ENCODE data around the gene HS3ST5. TPM values are rescaled to one million over a fixed set of nuclear protein-coding genes. Genes with fewer than 3 reads are reported as not detected.
"Not testable (repeated sequence)": the region's sequence is repeated elsewhere in the genome, so short reads cannot be mapped to it uniquely, and the experiment has no call there.

The HS3ST5 gene
- total RNA-seq, 2 experiments from 2014 or later = not detected

DNA sequence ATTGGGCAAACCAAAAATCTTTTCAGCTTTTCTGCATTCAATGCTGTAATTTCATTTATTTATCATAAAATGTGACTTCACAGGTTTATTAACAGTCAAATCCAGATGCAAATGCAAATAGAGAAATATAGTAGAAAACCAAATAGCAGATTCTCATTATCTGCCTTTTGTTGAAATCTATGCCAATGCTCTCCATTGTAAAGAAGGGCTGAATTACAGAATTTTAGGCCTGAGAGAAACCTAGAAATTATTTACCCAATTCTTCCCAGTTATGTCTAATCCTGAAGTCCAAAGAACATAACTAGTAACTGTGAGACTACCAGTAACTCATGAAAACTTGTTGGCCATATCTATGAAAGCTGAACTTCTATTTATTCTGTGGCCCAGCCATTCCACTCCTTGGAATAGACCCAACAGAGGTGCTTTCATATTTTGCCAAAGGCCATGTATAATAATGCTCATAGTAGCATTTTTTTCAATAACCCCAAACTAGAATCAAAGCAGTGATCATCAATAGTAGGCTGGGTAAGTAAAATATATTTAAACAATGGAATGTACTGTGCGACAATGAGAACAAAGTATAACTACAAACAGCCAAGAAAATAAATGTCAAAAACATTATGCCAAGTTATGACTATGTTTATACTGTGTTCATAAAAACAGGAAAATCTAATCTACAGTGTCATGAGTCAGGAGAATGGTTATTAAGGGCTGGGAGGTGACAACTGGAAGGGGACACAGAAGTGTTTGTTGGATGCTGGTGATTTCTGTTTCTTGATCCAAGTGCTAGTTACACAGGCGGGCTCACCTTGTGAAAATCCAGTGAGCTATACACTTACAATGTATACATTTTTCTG is 183.8 kb downstream of the HS3ST5 start:
- CTCF ChIA-PET = no interaction called here
- POLR2A ChIA-PET = no interaction called here

DNA sequence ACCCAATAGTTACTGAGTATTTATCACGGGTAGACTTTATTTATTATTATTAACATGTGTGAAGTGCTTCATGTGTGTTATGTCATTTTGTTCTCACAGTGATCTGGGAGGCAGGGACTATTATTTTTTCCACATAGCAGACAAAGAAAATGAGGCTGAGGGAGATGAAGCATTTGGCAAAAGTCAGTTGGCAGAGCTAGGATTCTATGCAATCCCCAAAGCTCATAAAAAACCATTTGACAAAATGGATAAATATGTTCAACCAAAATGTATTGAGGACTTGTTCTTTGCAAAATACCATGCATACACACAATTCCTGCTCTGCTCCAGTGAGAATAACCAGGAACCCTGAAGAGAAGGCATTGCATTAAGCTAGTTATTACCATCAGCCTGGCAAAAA is 184.4 kb downstream of the HS3ST5 start:
- POLR2A ChIA-PET = no interaction called here
- CTCF ChIA-PET = no interaction called here

DNA sequence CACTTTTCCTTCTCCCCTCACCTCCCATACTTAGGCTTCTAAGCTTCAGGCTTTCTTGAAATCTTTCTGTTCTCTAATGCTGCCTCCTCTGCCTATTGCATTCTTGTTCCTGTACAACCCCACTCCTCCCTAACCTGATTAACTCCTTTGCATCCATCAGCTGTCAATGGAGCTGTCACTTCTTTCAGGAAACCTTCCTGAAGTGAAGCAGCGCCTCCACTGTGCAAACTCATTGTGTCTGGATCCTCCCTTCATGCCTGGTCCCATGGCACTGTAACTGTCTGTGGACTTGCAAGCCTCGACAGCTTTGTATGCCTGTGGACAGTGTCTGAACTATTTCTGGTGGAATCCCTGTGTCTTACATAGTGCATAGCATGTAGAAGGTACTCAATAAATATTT is 185.0 kb downstream of the HS3ST5 start:
- CTCF ChIA-PET = no interaction called here
- POLR2A ChIA-PET = no interaction called here

DNA sequence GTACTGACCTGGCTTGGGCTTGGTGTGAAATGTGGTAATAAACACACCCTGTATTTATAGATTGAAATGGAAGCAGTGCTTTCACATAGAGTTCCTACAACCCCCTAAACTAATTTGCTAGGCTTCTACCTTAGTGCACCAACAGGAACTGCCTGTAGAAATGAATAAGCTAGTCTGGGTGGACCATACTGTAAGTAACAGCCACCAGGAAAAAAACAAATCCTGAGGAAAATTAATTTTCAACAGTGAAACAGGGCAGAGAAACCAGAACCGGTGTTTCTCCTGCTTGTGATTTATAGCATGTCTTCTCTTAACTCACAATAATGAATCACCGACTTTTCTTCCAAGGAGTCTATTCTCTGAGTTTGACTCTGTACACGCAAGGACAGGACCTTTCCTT is 187.1 kb downstream of the HS3ST5 start:
- ChIA-PET POLR2A (no interaction called here), CTCF (no interaction called here)

DNA sequence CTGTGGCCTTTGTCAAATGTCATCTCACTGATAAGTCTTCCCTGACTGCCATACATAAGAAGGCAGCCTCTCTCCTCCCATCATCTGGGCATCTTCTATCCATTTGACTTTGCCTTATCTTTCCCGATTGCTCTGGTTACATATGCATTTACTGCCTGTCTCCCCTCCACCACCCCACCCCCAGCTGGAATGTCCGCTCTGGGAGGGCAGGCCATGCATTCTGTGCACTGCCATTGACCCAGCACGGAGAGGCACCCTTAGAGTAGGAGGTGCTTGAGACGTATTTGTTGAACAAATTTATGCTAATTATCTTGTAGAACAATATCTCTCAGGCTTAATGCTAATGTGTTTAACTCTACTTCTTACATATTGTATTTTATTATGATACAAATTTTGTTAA is 188.0 kb downstream of the HS3ST5 start:
- POLR2A ChIA-PET = no interaction called here

DNA sequence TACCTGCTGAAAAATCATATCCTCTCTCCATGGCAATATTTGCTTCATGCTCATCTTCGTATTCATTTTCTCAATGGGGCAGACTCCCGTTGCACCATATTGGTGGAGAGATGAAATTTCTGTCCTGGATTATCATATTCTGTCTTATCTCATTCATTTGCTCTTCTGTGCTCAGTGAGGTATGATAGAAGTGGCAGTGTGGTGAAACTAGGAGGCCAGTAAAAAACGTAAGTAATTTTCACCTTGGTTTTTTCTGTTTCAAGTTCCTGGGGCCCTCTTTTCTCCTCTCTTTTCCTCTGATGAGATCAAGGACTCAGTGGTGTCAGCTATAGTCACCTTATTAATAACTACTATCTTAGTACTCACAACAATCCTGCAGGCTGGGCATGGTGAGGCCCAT is 189.4 kb downstream of the HS3ST5 start:
- CTCF ChIA-PET = no interaction called here

More for the DNA sequence above, 188.0 kb downstream of the HS3ST5 start:
- CTCF ChIA-PET = no interaction called here

DNA sequence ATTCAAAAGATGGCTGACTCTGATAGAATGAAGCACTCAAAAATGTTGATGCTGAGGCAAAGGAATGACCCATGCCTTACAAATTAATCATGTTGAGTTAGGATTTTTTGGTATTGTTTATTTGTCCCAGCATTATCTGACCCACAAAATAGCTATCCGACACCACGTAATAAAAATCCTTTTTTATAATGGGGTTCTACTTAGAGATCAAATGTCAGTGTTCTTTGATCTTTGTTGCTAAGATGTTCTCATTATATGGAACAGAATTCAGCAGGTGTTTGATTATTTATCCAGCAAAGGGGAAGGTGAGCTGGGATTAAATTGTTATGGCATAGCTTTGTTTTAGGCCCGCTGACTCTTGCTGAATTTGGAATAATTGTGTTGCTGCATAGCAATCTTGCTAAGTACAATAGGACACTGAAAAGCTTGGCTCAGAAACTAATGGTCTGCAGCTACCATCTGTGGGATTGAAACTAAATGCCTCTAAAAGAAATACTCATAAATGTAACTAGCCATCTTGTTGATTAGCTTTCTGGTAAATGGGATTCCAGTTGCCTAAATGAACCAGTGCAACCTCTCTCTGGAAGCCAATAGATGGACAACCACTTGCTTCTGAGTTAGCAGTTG is 191.6 kb downstream of the HS3ST5 start:
- ChIA-PET CTCF (interaction anchor here (0.6 kb wide), 1 partner anchor 32 kb away, joined by 3 read pairs; no protein-coding TSS in a partner anchor), POLR2A (no interaction called here)

More for the DNA sequence above, 189.4 kb downstream of the HS3ST5 start:
- POLR2A ChIA-PET = no interaction called here

DNA sequence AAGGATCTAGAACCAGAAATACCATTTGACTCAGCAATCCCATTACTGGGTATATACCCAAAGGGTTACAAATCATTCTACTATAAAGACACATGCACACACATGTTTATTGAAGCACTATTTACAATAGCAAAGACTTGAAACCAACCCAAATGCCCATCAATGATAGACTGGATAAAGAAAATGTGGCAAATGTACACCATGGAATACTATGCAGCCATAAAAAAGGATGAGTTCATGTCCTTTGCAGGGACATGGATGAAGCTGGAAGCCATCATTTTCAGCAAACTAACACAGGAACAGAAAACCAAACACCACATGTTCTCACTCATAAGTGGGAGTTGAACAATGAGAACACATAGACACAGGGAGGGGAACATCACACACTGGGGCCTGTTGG is 193.6 kb downstream of the HS3ST5 start:
- POLR2A ChIA-PET, CTCF ChIA-PET: not testable (repeated sequence)

DNA sequence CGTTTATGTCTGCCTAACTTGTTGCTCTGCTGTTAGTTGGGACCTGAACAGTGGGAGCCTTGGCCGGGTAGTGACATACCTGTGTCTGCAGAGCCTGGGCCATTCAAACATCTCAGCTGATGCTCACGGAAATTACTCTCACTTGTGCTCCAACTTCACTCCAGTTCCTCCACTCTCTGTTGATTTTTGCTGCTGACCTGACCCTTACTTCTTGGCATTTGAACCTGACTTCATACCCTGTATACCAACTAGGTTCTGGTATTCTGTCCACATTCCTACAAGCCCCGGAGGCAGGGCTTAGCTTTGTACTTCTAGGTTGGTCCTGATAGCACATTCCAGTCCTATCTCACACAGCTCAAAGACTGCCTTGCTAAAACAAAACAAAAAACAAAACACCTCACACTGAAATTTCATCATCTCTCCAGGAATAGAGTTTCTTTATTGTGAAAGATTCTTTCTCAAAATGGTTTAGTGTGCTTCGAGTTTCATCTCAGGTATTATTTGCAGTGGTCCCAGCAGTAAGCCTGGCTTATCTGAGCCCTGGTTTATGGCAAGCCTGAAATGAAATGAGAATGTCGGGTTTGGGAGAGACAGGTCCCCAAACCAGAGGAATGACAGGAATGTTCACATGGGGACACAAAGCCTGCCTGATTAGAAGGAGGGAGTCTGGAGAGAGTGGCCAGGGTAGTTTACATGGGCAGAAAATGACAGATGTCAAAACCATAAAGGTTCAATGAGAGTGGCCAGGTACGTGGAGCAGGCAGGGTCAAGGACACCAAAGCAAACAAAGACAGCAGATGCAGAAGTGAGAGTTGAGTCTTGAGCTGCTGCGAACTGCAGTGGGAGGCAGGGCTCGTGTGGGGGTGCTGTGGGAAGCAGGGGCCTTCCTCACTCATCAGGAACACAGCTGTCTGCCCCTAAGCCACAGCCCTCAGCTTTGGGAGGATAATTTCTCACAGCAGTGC is 197.7 kb downstream of the HS3ST5 start:
- ChIA-PET POLR2A (no interaction called here), CTCF (no interaction called here)

DNA sequence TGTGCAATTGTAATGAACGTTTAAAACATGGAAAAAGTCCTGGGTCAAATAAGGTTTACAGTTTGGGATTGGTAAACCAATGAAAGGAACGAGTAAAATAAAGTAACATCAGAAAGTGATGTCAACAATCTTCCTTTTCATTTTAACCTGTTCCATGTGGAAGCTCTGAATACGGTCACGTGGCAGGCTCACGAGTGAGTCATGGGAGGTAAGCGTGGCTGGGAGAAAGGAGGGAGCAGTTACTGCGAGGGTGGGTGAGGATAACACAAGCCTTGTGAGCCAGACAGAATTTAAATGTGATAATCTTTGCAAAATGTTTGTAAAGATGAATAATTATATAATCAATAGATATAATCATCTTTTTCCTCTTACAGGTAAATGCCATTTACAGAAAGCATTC is 200.6 kb downstream of the HS3ST5 start:
- POLR2A ChIA-PET = no interaction called here
- CTCF ChIA-PET = no interaction called here

DNA sequence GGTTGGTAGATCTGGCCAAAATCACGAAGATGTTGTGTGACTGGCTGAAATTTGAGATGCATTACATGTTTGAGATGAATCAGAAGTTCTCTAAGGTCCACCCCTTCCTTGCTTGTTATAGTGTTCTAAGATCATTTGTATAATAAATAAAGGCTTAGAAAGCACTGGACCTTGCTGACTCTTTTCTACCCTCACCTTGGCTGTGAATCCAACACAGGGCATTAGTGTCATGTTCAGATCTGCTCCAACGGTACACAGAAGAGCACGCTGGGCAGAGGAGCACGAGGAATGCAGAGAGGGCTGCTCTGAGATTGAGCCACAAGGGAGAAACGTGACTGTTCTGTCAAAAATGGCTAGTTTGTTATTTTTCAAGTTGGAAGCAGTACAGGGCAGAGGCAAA is 202.4 kb downstream of the HS3ST5 start:
- CTCF ChIA-PET = no interaction called here
- POLR2A ChIA-PET = no interaction called here

DNA sequence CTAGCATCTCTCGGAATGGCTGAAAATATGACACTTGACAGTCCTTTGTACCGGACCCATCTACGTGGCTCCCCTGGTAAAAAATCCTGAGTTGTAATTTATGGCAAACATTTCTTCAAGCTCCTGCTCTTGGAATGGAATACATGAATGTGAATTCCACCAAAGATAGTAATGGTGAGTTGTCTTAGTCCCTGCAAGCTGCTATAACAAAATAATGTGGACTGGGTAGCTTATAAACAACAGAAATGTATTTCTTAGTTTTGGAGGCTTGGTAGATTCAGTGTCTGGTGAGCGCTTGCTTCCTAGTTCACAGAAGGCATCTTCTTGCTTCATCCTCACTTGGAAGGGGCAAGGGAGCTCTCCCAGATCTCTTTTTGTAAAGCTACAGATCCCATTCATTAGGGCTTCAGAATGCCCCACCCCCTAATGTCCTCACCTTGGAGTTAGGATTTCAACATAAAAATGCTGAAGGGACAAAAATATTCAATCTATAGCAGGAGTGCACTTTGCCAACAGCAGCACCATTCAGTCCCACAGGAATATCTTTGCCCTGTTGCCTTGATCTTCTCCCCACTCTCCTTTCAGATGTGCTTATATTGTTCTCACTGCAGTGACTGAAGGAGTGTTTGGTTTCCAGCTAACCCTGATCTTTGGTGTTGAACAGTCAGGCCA is 204.1 kb downstream of the HS3ST5 start:
- CTCF ChIA-PET = no interaction called here
- POLR2A ChIA-PET = no interaction called here

DNA sequence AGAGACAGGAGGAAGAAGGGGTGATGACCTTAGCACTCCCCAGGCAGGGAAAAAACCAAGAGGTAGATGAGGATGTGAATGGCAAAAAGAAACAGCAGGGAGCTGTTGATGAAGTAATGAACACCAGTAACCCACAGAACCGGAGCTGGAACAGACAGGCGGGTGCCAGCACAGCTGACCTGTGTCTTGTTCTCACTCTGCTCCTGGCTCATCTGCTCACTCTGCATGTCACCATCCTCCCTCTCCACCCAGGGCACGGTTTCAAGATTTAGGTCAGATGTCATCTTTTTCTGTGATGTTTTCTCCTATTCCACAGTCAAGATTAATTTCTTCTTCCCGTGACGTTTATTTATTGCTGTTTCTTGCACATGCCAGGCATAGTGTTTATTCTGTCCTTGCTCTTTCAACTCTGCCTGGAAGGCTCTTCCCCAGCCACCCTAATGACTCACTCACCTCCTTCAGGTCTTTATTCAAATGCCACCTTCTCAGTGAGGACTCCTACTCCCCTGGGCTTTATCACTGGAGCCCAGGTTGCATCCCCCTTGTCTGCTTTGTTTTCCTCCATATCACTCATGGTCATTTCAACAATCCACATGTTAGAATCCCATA is 207.4 kb downstream of the HS3ST5 start:
- POLR2A ChIA-PET = no interaction called here
- CTCF ChIA-PET = no interaction called here

DNA sequence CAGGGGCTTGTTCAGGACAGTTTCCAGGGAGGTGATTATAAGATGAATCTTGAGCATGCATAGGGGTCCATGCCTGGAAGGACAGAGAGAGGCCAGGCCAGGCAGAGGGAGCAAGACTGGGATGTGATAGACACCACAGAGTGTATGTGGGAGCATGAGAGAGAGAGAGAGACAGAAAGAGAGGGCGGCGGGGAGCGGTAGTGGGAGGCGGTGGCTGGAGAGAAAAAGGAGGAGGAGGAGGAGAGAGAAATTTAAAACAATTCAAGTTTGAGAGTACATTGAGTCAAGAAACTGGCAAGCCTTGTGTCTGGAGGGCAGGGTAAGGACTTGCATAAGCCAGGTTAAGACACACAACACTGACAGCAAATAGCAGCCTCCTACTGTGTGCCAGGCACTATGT is 209.0 kb downstream of the HS3ST5 start:
- CTCF ChIA-PET = no interaction called here
- POLR2A ChIA-PET = no interaction called here

DNA sequence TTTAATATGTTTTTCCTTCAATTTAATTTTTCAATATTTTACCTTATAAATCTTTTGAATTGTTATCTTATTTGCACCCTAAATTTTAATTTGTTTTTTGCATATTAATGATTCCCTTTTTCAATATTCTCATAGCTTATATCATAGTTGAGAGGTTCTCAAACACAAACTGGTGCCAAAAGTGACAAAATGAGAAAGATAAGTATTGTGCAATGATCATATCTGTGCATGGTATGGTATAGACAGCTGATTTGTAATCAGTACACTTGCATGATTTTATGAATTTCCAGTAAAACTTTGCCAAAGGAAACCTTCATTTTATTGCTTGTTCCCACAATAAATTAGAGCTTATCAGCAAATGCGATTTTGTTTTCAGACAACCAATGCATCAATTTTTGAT is 210.9 kb downstream of the HS3ST5 start:
- POLR2A ChIA-PET = no interaction called here
- CTCF ChIA-PET = no interaction called here

DNA sequence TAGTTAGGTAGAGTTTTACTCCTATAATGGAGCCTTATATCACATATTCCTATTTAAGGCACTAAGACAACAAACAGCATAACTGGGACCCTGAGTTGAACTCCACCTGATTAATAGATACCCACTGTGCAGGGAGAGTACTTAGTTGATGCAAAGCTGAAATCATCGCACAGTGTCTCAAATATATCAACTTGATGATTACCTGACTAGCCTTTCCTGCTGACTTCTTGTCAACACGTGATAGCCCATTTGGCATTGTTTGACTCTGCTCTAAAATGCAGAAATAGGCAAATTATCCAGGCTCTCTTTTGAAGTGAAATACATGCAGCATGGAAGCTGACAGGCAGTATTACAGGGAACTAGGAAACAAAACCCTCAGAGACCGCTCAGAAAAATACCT is 217.2 kb downstream of the HS3ST5 start:
- ChIA-PET CTCF (no interaction called here), POLR2A (no interaction called here)

DNA sequence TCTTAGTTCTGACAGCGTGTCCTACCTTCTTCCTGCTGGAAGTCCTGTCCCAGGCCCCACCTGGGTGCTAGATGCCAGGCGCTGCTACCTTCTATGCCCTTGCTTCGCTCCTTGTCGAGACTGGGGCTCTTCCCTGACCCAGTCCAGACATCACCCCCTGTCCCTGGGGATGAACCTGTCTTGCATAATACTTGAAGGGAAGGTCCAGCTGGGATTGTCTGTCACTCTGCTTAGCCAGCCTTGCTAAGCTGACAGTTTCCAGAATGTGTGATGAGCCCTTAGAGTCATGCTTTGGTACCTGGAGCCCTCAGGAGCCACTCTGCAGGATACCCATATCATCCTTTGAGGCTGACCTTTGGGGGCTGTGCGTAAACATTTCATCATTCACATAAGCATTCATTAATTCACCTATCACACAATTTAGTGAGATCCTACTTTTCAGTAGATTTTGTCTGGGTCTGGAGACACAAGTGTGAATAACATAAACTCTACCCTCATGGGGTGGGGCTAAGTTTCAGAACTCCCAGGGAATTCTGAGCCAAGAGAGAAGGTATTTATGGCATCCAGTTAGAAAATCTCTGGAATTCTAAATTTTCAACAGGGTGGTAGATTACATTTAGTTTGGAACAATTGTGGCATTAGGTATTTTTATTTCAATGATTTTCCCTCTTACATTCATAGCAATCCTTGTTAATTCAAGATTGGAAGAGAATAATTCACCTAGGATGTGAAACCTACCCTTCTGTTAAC is 220.7 kb downstream of the HS3ST5 start:
- ChIA-PET POLR2A (no interaction called here), CTCF (no interaction called here)

DNA sequence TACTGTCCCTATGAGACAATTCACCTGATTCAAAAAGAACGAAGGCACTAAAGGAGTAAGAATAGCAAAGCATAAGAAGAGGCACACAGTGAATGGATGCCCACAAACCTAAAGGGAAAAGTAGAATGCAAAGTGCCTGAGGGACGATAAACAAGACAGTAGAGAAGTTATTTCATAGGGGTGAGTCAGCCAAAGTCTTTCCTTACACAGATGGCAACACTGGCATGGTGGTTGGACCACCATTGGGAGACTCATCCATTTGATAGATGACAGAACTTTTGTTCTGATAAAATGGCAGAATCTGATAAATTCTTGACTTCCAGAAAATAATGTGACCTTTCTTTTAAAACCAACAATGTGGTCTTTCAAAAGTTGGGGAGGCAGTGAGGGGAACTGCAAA is 223.8 kb downstream of the HS3ST5 start:
- ChIA-PET CTCF (no interaction called here), POLR2A (no interaction called here)

DNA sequence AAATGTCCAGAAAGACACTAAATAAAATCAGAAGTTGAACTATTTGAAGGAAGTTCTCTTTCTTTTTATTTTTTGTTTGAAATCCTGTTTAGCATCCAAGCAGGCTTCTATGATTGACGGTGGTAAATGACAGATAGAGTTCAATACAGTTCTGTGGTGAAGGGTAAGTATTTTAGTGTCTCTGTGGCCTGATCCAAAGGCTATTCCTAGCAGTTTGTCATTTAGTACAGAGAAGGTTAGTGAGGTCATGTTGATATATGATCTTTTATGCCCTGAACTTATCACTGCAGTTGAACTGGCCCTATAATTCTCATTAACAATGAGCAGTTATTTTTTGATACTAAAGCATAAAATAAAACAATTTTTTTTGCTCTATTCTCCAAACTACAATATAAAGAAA is 227.2 kb downstream of the HS3ST5 start:
- CTCF ChIA-PET = no interaction called here
- POLR2A ChIA-PET = no interaction called here
